Stimulated activated CD4-positive, alpha-beta T cell treated with anti-CD3 and anti-CD28 coated beads, Interleukin-15, amount 100 ng/mL, for 48 hours (primary cell): ENCODE measurements around the gene SETD1A.

Experiments
- DNase-seq, 2 donors: peaks; one replicate each; pipeline ENCODE4 v3.0.0-alpha.2; 2020; ENCODE audit warnings: low read depth in 2 of 2

SETD1A gene

DNA sequence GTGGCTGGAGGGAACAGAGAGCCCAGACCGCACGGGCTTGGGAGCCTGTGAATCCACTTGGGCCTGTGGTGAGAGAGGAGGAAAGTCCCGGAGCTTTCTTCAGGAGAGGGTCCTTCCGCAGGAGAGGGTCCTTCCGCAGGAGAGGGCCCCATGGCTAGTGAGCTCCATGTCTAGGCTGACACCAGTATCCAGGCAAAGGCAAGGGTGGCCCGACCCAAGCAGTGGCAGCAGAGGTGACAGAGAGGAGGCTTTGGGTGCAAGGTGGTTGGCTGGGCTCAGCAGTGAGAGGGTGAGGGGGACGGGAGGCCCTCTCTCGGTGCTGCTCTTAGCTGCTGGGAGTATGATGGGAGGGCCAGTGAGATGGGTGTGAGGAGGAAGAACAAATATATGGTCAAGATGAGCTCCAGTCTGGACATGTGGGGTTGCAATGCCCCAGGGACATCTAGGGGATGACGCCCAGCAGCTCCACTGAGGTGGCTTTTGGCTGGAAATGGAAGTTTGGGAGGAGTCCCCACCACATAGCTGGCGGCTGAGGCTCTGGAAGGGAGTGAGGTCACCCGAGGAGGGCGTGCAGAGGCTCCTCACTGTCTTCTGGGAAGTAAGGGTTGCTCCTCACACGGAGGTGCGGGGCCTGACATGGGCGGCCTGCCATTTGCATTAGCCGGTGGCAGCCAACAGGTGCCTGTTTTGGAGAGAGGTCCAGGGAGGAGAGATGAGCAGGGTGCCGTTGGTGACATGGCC is 25.2 kb downstream of the SETD1A start:
- no peak for DNase-seq

DNA sequence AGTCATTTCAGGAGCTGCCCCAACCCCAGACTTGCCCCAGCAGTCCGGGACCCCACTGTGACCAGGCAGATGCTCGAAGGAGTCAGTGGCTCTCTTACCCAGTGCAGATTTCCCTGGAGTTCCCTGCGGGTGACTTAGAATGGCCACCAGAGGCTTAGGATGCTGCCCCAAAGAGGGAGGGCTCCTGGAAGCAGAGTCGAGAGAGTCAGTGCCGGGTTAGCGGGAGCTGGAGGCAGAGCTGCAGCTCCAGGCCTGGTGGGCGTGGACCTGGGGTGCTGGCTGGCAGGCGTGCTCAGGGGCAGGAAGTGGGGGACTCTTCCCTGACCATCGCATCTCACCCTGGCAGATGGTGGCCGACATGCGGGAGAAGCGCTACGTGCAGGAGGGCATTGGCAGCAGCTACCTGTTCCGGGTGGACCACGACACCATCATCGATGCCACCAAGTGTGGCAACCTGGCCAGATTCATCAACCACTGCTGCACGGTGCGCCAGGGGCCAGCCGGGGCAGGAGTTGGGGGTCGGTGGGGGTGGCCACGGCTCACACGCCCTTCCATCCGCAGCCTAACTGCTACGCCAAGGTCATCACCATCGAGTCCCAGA is 25.8 kb downstream of the SETD1A start:
- DNase-seq: no peak

DNA sequence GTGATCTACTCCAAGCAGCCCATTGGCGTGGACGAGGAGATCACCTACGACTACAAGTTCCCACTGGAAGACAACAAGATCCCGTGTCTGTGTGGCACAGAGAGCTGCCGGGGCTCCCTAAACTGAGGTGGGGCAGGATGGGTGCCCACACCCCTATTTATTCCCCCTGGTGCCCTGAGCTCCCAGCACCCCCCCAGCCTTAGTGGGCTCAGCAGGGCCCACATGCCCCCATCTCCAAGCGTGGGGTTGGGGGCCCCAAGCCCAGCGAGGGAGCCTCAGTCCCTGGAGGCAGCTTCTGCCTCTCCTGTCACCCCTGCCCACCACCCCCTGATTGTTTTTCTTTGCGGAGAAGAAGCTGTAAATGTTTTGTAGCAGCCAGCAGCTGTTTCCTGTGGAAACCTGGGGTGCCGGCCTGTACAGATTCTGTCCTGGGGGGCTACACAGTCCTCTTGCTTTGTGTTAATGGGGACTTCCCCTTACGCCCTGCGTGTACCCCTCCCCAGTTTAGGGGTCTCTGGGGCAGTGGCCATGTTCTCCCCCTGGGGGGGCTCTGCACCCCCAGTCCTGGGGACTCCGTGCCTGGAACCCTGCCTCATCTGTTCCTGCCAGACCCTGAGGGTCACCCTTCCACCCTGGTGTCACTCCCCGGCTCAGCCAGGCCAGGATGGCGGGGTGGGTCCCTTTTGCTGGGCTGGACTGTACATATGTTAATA is 26.5 kb downstream of the SETD1A start:
- DNase-seq: no peak

DNA sequence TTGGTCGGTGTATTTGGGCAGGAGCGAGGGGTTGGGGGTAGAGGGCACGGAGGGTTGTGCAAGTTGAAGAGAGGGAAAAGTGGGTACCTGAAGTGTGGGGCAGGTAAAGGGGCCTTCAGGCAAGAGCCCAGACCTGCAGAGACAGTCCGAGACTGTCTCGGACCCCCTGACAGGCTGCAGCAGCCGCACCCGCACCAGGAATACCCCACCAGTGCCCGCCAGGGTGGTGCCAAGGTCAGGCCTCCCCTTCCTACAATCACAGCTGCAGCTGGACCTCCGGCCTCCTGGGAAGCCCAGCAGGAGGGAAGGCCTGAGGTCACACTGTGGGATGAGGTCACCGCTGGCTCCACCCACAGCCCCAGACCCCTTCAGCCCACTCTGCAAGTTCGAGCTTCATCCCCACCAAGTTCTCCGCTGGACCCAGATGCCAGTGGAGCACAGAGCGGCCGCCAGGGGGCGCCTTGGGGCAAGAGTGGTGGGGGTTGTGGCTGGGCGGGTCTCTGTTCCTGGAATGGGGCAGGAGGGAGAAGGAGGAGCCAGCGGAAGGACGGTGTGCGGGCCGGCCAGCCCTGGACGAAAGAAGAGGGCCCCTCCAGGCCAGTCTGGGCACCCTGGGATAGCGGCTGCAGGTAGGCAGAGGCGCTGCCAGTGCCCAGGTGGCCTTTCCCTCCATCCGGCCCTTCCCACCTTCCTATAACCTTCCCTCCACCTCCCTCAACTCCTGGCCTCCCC is 27.3 kb downstream of the SETD1A start, which contains the start of gene HSD3B7:
HSD3B7 (plus strand) TSS at position 539 of the 732 bp plus-strand sequence. CDS start 452 bp downstream, outside the sequence.
- peak; percentile 55 to 77 for DNase-seq

DNA sequence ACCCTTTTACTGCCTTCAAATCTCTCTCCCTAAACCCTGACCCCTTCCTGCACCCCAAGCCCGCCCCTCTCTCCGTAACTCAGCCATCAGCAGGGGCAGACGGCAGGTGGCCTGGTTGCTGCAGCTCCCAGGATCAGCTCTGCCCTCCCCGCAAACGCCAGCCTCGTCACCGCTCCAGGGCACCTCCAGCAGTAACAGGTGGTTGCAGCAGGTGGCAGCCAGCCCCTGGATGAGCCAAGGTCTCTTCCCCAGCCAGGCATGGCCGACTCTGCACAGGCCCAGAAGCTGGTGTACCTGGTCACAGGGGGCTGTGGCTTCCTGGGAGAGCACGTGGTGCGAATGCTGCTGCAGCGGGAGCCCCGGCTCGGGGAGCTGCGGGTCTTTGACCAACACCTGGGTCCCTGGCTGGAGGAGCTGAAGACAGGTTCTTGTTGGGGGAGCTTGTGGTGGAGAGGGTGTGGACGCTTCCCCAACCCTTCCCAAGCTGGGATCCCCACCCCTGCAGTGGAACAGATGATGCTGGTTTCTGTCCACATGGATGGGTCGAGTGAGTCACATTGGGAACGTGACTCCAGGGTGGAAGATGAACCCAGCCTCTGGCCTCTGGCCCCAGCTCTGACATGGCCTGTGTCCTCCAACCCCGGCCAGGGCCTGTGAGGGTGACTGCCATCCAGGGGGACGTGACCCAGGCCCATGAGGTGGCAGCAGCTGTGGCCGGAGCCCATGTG is 28.0 kb downstream of the SETD1A start:
- DNase-seq: no peak

DNA sequence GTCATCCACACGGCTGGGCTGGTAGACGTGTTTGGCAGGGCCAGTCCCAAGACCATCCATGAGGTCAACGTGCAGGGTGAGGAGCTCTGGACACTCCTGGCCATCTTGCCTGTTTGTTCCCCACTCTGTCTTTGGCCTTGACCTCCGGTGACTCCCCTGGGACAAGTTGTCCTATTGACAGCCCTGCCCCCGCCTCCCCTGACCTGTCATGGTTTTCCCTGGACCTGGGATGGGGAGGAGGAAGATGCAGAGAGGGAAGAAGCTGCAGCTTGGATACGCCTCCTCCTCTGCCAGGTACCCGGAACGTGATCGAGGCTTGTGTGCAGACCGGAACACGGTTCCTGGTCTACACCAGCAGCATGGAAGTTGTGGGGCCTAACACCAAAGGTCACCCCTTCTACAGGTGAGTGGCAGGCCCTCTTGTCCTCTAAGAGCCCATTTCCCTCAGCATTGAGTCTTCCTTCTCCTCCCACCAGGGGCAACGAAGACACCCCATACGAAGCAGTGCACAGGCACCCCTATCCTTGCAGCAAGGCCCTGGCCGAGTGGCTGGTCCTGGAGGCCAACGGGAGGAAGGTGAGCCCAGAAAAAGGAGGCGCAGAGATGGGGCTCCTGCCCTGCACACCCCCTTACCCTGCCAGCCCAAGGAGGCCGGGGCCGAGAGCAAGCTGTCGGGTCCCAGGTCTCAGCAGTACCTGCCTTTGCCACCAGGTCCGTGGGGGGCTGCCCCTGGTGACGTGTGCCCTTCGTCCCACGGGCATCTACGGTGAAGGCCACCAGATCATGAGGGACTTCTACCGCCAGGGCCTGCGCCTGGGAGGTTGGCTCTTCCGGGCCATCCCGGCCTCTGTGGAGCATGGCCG is 28.8 kb downstream of the SETD1A start:
- DNase-seq: no peak

DNA sequence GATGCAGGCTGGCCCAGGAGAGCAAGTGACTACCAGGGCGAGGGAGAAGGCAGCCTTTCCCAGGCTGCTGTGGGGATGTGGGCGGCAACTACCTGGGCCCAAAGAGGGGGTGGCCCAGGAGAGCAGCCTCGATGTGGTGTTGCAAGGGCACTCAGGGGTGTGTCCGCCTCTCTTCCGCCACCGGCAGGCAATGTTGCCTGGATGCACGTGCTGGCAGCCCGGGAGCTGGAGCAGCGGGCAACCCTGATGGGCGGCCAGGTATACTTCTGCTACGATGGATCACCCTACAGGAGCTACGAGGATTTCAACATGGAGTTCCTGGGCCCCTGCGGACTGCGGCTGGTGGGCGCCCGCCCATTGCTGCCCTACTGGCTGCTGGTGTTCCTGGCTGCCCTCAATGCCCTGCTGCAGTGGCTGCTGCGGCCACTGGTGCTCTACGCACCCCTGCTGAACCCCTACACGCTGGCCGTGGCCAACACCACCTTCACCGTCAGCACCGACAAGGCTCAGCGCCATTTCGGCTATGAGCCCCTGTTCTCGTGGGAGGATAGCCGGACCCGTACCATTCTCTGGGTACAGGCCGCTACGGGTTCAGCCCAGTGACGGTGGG is 30.1 kb downstream of the SETD1A start:
- no peak for DNase-seq

DNA sequence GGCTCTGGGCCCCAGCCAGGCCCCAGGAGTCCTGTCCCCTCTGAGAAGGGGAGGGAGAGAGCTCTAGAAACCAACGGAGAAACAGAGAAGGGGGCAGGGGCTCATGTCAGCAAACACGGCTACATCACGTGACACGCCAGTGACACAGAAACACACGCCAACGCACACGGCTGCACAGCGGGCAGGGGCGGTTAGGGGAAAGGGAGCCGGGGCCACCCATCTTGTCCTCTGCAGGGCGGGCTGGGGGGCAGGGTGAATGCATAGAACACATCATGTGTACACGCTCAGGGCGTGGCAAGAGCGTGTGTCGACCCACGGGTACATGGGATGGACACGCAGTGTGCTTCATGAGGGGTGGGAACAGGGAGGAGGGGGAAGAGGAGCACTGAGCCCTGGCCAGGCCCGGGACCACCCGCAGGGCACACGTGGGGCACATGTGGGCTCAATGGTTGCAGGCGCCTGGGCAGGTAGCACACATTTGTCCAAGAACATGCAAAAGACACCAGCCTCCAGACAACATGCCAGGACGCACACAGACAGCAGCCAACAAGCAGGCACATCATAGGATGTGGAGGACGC is 32.0 kb downstream of the SETD1A start:
- DNase-seq: no peak

DNA sequence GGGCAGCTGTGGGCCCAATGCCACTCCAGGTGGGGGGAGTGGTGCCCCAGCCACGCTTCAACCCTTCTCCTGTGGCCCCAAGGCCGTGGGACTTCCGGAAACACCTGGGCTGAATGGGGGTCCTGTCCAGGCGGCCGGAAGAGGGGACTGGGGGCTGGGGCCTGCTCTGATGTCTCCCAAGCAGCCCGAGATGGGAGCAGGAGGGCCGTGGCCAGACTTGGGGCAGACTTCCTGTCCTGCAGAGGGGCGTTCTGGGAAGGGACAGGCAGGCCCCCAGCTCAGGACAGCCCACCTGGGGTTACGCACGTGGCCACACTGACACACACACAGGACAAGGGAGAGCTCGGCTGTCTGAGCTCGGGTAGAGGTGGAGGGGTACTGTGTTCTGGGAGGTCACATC is 32.6 kb downstream of the SETD1A start:
- no peak for DNase-seq

DNA sequence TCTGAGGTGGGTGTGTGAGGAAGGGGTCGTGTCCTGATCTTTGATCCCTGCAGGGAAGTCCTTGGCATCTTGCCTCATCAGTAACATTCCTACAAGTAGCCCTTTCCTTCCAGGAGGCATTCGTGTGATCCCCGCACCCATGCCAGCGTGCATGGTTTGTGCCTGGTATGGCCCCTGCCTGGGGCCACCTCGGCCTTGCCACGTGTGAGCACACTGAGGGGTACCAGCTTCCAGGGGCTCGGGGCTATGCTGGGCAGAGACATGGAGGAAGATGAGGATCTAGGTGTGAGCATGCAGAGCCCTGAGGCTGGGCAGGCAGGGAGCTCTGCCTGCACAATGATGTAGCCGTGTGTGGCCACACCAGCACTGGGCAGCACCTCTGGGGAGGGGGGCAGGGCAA is 33.5 kb downstream of the SETD1A start:
- no peak for DNase-seq

DNA sequence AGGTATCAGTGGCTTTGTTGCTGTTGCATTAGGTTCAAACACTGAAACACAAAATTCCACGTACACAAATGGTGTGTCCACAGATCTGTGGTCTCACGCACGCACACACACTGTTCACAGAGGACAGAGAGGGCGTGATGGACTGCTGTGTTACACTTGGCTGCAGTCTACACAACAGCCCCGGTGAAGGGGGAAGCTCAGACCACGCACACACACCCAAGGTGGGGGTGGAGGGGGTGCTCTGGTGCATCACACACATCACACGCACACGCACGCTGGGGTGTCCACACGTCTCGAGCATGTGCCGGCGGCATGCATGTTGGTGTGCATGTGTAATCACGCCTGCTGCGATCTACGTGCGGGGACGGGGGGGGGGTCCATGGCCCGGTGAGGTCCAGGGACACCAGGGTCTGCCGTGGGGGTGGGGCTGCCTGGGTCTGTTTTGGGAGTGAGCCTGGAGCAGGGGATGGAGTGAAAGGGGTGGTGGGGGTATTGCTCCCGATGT is 34.8 kb downstream of the SETD1A start:
- DNase-seq: no peak

DNA sequence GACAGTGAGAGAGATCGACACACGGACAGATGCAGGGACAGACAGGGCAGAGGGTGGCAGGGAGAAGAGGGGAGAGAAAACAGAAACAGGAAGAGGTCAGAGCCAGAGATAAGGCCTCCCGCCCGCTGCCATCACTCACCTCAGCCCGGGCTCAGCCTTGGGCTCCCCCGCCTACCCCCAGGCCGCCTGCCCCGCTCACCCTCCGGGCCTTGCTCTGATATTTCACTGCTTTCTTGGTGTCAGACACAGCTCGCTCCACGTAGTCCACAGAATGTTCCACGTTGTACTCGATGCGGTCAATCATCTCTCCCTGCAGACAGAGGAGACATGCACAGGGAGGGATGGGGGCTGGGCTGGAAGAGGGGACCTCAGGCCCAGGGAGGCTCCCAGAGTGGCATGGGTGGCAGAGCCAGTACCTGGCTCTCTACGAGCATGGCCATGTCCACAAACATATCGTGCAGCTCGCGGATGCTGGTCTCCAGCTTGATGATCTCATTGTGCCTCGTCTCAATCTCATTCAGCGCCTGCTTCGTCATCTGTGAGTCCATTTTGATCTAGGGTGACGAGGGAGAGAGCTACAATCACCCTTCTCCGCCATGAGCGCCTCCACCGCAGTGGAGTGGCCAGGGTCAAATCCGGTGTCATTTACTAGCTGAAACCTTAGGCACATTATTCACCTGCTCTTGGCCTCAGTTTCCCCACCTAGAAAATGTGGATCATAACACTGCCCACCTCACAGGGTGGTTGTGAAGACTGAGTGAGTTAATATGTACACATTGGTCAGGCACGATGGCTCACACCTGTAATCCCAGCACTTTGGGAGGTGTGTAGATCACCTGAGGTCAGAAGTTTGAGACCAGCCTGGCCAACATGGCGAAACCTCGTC is 35.6 kb downstream of the SETD1A start:
- no peak for DNase-seq

DNA sequence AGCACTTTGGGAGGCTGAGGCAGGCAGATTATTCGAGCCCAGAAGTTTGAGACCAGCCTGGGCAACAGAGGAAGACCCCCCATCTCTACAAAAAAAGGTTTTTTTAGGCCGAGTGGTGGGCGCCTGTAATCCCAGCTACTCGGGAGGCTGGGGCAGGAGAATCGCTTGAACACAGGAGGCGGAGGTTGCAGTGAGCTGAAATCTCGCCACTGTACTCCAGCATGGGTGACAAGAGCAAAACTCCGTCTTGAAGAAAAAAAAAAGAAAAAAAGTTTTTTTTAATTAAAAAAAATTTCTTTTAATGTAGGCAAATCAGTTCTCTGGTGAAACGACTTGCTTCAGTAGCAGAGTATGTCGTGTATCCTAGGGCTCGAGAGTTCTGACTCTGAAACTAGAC is 38.4 kb downstream of the SETD1A start:
- DNase-seq: no peak

DNA sequence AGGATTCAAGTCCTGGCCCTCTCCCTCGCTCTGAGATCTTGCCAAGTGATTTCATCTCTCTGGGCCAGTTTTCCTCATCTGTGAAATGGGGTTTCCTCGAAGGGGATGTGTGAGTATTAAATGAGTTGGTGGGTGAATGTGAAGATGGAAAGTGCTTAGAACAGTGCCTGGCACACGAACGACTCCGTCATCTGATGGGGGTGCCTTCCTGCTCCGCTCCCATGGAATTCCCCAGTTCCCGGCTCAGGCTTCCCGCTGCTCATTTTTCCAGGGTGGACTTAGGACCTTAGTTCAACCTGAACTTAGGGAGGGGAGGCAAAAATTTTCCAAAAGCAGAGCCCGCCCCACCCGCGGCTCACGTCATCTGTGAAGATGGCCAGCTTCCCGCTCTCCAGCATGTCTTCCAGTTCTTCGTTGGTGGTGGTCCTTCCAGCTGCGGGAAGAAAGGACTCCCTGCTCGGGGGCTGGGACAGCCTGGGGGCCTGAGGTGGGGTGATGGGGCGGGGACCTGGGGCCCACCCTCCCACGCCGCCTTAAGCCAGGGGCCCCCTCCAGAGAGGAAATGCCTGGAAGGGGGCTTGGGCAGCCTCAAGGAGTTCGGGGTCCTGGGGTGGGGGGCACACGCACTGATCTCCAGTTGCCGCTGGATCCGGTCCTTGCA is 38.9 kb downstream of the SETD1A start:
- DNase-seq: no peak

DNA sequence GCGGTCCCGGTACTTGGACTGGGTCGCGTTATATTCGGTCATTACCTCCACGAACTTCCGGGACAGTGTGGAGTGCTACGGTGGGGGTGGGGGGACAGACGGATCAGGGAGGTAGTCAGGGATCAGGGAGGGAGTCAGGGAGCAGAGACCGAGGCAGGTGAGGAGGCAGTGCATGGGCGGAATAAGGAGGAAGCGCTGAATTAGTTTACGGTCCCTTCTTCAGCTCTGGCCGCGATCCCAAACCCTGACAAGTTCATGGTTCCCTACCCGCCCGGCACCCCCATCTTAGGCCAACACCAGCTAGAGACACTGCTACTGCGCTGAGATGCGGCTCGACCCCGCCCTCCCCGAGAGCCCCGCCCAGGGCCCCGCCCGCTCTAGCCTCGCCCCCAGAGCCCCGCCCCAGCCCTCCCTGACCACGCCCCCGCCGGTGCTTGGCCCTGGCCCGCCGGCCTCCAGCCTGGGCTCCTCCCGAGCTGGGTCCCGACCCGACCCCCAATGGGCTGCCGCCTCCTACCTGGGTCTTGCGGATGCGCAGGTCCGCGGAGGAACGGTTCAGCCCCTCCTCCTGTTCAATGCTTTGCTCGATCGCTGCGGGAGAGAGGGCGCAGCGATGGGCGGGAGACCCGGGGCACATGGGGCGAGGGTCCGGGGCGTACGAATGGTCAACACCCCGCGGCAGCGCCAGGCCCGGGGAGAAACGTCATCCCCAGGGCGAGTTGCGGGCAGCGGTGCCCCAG is 39.6 kb downstream of the SETD1A start:
- peak; percentile 73 to 82 for DNase-seq

DNA sequence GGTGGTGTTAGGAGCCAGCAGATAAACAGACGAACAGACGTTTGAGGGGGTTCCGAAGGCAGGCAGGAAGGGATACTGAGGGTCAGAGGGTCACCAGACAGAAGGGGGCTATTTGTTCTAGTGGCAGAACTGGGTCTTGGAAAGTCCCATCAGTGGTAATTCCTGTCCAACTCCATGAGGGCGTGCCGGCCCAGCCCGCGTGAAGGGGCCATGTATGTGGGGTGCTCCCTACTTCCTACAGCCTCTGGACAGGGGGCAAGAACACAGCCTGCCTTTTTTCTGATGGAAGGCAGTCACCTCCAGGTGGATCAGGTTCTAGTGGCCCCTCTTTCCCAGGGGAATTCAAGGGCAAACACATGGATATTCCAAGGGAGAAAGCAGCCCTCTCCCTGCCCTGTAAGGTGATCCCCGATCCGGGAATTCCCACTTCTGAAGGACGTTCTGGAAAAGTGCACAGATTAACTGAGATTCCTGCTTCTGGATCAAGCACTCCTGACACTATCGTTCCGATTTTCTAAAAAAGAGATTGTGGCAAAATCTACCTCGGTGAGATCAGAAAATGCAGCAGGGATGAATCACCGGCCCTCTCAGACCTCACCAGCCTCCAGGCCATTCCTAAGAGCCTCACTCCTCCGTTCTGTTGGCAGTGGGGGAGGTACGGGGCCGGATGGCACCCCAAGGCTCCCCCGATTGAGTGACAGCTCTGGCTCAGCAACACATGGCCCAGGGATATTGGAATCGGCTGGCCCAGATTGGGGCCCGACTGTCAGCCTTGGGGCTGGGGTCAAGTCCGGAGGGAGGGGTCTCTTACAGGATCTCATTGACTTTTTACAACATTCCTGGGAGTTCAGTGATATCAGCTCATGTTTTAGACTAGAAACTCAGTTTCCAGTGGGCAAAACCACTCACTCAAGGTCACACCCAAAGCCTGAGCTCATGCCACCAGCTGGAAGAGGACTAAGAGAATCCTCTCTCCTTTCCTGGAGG is 40.5 kb downstream of the SETD1A start:
- DNase-seq: no peak
